T-helper 2 cell treated with Interferon-gamma antibody and Interleukin-4, amounts not matched to agents 5 μg/mL and 100 μg/mL, for 36 hours (primary cell): ENCODE data around the gene ABHD17B.

Source experiments
- DNase-seq: peaks from one replicate; pipeline ENCODE4 v3.0.0; 2021; ENCODE audit warnings: low spot score
- H3K27ac Mint-ChIP-seq: one replicate; pipeline ENCODE4 v1.8.0; 2021; ENCODE audit warnings: mild to moderate bottlenecking, mixed read lengths
- H3K27me3 Mint-ChIP-seq: one replicate; pipeline ENCODE4 v1.8.0; 2021; ENCODE audit warnings: low read depth, mixed read lengths
- H3K36me3 Mint-ChIP-seq: one replicate; pipeline ENCODE4 v1.8.0; 2021; ENCODE audit warnings: low read depth, mixed read lengths
- H3K4me1 Mint-ChIP-seq: one replicate; pipeline ENCODE4 v1.8.0; 2021; ENCODE audit warnings: low read depth, mixed read lengths
- H3K4me3 Mint-ChIP-seq: one replicate; pipeline ENCODE4 v1.8.0; 2022; ENCODE audit warnings: mild to moderate bottlenecking, moderate library complexity, mixed read lengths
- H3K9me3 Mint-ChIP-seq: one replicate; pipeline ENCODE4 v1.8.0; 2021; ENCODE audit warnings: mixed read lengths

ABHD17B gene

GRCh38 chr9:71879644-71880174 is 31.3 kb downstream of the ABHD17B start:
- no peak overlapping the region for H3K27ac Mint-ChIP-seq
- H3K27me3 Mint-ChIP-seq: no peaks in the 10 kb centered on the region
- no peak overlapping the region for H3K4me3 Mint-ChIP-seq
- H3K4me1 Mint-ChIP-seq: peaks cover 12% of the 10 kb centered on the region
- no peak for DNase-seq
- H3K9me3 Mint-ChIP-seq: peaks cover 62% of the 10 kb centered on the region
- H3K36me3 Mint-ChIP-seq: peaks cover 73% of the 10 kb centered on the region

DNA sequence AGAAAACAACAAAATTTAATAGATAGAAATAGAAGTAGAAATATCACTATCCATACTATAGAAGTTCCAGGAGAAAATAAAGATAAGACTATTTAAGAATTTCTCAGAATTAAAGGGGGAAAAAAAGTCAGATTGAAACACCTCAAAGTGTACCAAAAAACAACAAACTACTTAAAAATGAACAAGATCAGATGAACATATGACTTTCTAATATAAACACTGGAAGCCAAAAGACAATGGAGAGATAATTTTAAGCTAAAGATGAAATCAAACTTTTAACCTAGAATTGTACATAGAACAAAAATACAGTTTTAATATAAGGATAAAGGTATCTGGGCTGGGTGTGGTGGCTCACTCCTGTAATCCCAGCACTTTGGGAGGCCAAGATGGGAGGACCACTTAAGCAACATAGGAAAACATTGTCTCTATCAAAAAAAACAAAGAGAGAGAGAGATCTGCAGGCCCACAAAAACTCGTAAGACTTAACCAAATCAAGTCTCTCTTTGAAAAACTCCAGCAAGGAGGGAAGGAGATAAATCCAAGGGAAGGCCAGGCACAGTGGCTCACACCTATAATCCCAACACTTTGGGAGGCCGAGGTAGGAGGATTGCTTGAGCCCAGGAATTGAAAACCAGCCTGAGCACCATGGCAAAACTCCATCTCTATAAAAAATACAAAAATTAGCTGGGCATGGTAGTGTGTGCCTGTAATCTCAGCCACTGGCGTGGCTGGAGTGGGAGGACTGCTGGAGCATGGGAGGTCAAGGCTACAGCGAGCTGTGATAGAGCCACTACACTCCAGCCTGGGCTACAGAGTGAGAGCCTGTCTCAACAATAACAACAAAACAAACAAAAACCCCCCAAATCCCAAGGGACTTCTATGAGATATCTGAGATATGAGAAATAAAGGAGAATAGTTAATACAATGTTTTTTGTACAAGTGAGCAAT is 32.4 kb downstream of the ABHD17B start:
- H3K4me3 Mint-ChIP-seq: no peak overlapping the region
- H3K36me3 Mint-ChIP-seq: peaks cover 67% of the 10 kb centered on the region
- H3K9me3 Mint-ChIP-seq: peaks cover 51% of the 10 kb centered on the region
- H3K4me1 Mint-ChIP-seq: peaks cover 12% of the 10 kb centered on the region
- no peaks in the 10 kb centered on the region for H3K27me3 Mint-ChIP-seq
- no peak for DNase-seq
- H3K27ac Mint-ChIP-seq: no peak overlapping the region

DNA sequence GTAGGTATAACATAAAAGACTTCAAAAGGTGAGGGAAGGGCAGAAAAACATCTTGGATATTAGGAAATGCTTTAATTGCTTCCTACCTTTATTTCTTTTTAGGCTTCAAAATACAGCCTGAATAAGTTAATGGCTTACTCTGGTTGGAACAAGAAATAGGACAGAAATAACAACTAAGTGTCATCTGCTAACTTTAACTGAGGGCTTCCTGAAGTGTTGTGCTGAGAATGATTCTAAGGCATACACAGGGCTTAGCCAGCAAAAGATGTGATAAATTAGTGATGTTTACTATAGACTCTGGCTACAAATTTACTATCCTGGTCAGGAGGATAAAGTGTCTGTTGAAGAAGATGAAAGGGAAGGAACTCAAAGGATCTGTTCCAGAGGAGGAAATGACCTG is 34.2 kb downstream of the ABHD17B start:
- H3K36me3 Mint-ChIP-seq: peaks cover 57% of the 10 kb centered on the region
- no peak for DNase-seq

DNA sequence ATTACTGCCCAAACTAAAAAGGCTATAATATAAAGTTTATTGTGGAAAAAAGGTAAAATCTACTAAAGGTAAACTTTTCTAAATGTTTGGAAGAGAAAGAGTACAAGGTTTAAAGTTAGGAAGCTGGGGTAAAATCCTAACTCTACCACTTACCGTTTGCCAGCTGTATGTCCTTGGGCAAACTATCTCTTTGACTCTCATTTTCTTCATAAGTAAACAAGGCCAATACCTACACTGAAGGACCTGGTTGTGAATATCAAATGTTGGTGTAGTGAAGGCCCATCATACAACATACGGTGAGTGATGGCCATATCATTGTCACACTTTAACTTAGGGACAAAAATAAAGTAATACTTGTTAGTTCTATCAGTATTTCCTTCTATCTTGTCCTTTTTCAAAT is 34.9 kb downstream of the ABHD17B start:
- Mint-ChIP-seq H3K27ac (no peak overlapping the region), H3K36me3 (peaks cover 56% of the 10 kb centered on the region), H3K4me1 (peaks cover 10% of the 10 kb centered on the region), H3K4me3 (no peak overlapping the region), H3K9me3 (peaks cover 37% of the 10 kb centered on the region), H3K27me3 (no peaks in the 10 kb centered on the region)
- no peak for DNase-seq

More for the DNA sequence above, 34.2 kb downstream of the ABHD17B start:
- H3K4me3 Mint-ChIP-seq: no peak overlapping the region
- peaks cover 43% of the 10 kb centered on the region for H3K9me3 Mint-ChIP-seq
- H3K27me3 Mint-ChIP-seq: no peaks in the 10 kb centered on the region
- no peak overlapping the region for H3K27ac Mint-ChIP-seq
- H3K4me1 Mint-ChIP-seq: peaks cover 10% of the 10 kb centered on the region

- H3K27ac Mint-ChIP-seq: no peak overlapping the region
- no peaks in the 10 kb centered on the region for H3K27me3 Mint-ChIP-seq
- H3K36me3 Mint-ChIP-seq: peaks cover 54% of the 10 kb centered on the region
- H3K9me3 Mint-ChIP-seq: peaks cover 32% of the 10 kb centered on the region
- no peak overlapping the region for H3K4me3 Mint-ChIP-seq
- peaks cover 10% of the 10 kb centered on the region for H3K4me1 Mint-ChIP-seq
- DNase-seq: no peak
Observed at GRCh38 chr9:71875345-71875744, 35.6 kb downstream of the ABHD17B start.

- Mint-ChIP-seq H3K27ac (no peak overlapping the region), H3K36me3 (peaks cover 65% of the 10 kb centered on the region), H3K27me3 (no peaks in the 10 kb centered on the region), H3K4me3 (no peak overlapping the region), H3K4me1 (peaks cover 4% of the 10 kb centered on the region), H3K9me3 (peaks cover 22% of the 10 kb centered on the region)
- no peak for DNase-seq
Observed at GRCh38 chr9:71863631-71864030, 47.4 kb downstream of the ABHD17B start.

- no peak overlapping the region for H3K27ac Mint-ChIP-seq
- peaks cover 13% of the 10 kb centered on the region for H3K4me1 Mint-ChIP-seq
- no peaks in the 10 kb centered on the region for H3K27me3 Mint-ChIP-seq
- no peak overlapping the region for H3K4me3 Mint-ChIP-seq
- peaks cover 59% of the 10 kb centered on the region for H3K36me3 Mint-ChIP-seq
- DNase-seq: no peak
- H3K9me3 Mint-ChIP-seq: peaks cover 24% of the 10 kb centered on the region
Observed at GRCh38 chr9:71861618-71862017, 49.4 kb downstream of the ABHD17B start.

- no peak for DNase-seq
- peaks cover 52% of the 10 kb centered on the region for H3K36me3 Mint-ChIP-seq
- peaks cover 24% of the 10 kb centered on the region for H3K9me3 Mint-ChIP-seq
Observed at GRCh38 chr9:71859939-71860338, 51.1 kb downstream of the ABHD17B start.

DNA sequence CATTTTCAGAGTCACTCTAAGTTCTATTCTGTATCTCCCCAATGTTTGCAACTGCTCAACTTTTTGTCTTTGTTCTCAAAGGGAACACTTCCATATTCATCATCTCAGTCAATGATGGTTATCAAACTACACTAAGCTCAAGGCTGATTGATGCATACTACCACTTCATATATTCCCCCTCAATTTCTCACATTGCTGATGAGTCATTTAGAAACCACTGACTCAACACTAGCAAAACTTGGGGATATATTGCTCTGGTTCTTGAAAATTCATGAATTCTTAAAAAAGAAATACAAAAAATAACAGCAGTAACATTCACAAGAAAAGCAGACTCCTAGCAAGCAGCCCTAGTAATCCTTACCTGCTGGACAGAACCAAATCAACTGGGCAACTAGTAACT is 52.2 kb downstream of the ABHD17B start:
- peaks cover 24% of the 10 kb centered on the region for H3K9me3 Mint-ChIP-seq
- H3K4me1 Mint-ChIP-seq: peaks cover 13% of the 10 kb centered on the region
- peaks cover 44% of the 10 kb centered on the region for H3K36me3 Mint-ChIP-seq
- H3K4me3 Mint-ChIP-seq: peak overlapping the region; percentile 11
- DNase-seq: peak; percentile 25
- H3K27ac Mint-ChIP-seq: peak overlapping the region; percentile 27
- no peaks in the 10 kb centered on the region for H3K27me3 Mint-ChIP-seq

More at GRCh38 chr9:71859939-71860338, 51.1 kb downstream of the ABHD17B start:
- Mint-ChIP-seq H3K27ac (no peak overlapping the region), H3K4me1 (peaks cover 13% of the 10 kb centered on the region), H3K27me3 (no peaks in the 10 kb centered on the region), H3K4me3 (no peak overlapping the region)

DNA sequence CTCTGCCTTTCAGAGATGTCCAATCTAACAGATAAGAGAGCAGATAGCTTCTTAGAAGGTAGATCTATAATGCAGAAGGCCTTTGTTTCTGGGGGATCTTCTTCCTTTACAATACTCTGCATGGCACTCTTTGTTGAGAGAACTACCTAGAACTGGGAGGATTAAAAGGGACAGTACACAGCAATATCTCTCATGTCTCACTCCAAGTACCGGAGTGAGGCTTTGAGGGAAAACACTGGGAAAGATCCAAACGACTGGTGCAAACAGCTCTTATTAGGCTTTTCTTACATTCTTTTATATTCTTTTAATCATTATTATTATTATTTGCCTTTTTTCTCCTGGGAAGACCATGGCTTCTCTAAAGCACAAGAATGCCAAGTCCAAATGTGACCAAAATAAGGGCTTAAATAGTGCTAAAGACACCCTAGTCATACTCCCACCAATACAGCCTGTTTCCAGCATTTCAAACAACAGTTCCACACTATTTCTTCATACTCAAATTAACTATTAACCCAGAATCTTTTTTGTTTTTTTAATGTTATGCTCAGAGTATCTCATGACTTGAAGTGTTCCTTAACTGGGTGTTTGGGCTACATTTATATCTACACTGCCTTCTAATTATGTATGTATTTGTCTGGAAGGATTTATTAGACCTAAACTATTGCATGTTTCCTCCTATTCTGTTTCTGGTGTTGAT is 52.7 kb downstream of the ABHD17B start:
- Mint-ChIP-seq H3K9me3 (peaks cover 24% of the 10 kb centered on the region), H3K27me3 (no peaks in the 10 kb centered on the region), H3K4me3 (peak overlapping the region; percentile 11), H3K27ac (peak overlapping the region; percentile 29), H3K4me1 (peaks cover 13% of the 10 kb centered on the region), H3K36me3 (peaks cover 39% of the 10 kb centered on the region)
- no peak for DNase-seq

DNA sequence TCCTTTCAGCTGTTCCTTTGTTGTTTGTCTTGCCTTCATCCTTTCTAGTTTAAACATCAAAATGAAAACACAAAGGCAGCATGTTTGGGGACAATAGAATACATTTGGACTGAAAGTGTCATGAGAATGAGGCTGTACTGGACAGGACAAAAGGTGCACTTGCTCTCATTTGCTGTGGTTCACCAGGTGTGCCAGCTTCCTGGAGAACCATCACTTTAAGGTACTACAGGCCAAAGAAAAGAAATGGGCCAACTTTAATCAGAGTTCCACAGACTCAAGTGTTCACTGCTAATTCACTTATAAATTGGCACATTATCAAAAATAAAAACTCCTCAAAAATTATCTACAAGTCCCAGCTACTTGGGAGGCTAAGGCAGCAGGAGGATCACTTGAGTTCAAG is 53.8 kb downstream of the ABHD17B start:
- peaks cover 24% of the 10 kb centered on the region for H3K9me3 Mint-ChIP-seq
- H3K27ac Mint-ChIP-seq: no peak overlapping the region
- peaks cover 13% of the 10 kb centered on the region for H3K4me1 Mint-ChIP-seq
- H3K27me3 Mint-ChIP-seq: no peaks in the 10 kb centered on the region
- no peak for DNase-seq
- H3K36me3 Mint-ChIP-seq: peaks cover 29% of the 10 kb centered on the region
- no peak overlapping the region for H3K4me3 Mint-ChIP-seq

DNA sequence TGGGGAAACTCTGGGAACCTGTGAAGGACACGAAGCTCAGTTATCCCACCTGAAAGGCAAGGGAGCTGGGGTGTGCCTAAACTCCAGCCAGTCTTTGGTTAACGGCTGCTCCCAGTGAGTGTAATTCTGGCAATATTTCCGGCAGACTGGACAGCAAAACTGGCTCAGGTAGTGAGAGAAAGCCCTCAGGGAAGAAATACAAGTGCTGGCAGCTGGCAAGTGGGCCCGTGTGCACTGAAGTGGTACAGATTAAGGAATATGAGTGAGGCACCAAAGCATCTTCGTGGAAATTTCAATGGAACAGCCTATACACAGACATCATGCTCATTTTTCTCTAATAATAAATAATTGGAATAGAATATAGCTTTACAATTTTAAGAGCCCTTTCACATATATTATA is 56.2 kb downstream of the ABHD17B start:
- no peaks in the 10 kb centered on the region for H3K27me3 Mint-ChIP-seq
- no peak overlapping the region for H3K27ac Mint-ChIP-seq
- peaks cover 8% of the 10 kb centered on the region for H3K9me3 Mint-ChIP-seq
- H3K4me3 Mint-ChIP-seq: no peak overlapping the region
- peaks cover 11% of the 10 kb centered on the region for H3K36me3 Mint-ChIP-seq
- H3K4me1 Mint-ChIP-seq: peaks cover 13% of the 10 kb centered on the region
- no peak for DNase-seq

DNA sequence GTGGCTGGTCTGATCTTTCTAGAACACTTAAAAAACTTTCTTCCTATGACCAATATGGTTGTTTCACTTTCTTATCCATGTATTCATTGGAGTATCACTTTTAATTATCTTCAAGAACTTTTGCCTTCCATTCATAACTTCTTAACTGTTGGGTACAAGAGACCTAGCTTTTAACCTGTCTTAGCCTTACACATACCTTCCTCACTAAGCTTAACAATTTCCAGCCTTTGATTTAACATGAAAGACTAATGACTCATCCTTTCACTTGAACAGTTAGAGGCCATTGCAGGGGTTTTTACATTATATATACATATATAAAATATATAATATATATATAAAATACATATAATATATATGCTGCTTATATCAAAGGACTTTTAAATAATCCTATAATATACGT is 57.9 kb downstream of the ABHD17B start:
- no peak for DNase-seq
- H3K4me1 Mint-ChIP-seq: peaks cover 6% of the 10 kb centered on the region
- H3K9me3 Mint-ChIP-seq: peaks cover 6% of the 10 kb centered on the region
- H3K27me3 Mint-ChIP-seq: no peaks in the 10 kb centered on the region
- H3K27ac Mint-ChIP-seq: no peak overlapping the region
- no peak overlapping the region for H3K4me3 Mint-ChIP-seq
- H3K36me3 Mint-ChIP-seq: peaks cover 5% of the 10 kb centered on the region

GRCh38 chr9:71850996-71851395 is 60.0 kb downstream of the ABHD17B start:
- Mint-ChIP-seq H3K9me3 (peaks cover 6% of the 10 kb centered on the region), H3K27ac (no peak overlapping the region), H3K27me3 (no peaks in the 10 kb centered on the region), H3K36me3 (peaks cover 2% of the 10 kb centered on the region), H3K4me3 (no peak overlapping the region), H3K4me1 (no peaks in the 10 kb centered on the region)
- DNase-seq: no peak
